Epithelial cell of esophagus (primary cell): ENCODE measurements around the gene JAK1.
"Not testable (repeated sequence)": the region's sequence is repeated elsewhere in the genome, so short reads cannot be mapped to it uniquely, and the experiment has no call there.

Experiments used
- DNase-seq: peaks from one replicate; pipeline ENCODE4 v3.0.0; 2010; ENCODE audit warnings: low read depth
- H3K4me3 ChIP-seq: 2 replicates; pipeline ENCODE4 v1.5.1; 2011; ENCODE audit warnings: mild to moderate bottlenecking, low read length, control low read depth
- CTCF ChIP-seq: IDR thresholded peaks from 2 replicates; pipeline ENCODE4 v1.5.1; 2011; ENCODE audit warnings: low read depth, mild to moderate bottlenecking, low read length, control low read depth, inconsistent platforms; ENCODE audit not compliant: insufficient read depth; ENCODE audit errors: missing control alignments

Gene JAK1

DNA sequence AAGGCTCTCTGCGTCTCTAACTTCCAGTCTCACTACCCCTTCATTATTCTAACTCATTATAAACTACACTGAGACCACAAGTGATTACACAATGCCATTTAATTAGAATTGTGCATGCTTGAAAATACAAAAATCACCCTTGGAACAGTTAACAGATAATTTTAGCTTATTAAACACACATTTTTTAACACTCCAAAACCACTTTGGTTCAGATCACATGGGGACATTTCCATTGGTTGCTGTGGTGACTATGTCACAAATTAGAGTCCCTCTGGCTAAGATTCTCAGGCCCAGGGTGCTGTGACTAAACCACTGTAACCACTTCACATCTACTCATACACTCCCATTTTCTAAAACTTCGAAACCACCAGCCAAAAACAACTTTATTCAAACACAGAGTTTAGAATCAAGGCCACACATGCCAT is 43.0 kb downstream of the JAK1 start:
- DNase-seq = no peak
- TF ChIP-seq CTCF = no peak
- H3K4me3 ChIP-seq = no peak overlapping the region

GRCh38 chr1:64922336-64922735 is 44.0 kb downstream of the JAK1 start:
- DNase-seq = no peak
- TF ChIP-seq CTCF = no peak
- H3K4me3 ChIP-seq = no peak overlapping the region

DNA sequence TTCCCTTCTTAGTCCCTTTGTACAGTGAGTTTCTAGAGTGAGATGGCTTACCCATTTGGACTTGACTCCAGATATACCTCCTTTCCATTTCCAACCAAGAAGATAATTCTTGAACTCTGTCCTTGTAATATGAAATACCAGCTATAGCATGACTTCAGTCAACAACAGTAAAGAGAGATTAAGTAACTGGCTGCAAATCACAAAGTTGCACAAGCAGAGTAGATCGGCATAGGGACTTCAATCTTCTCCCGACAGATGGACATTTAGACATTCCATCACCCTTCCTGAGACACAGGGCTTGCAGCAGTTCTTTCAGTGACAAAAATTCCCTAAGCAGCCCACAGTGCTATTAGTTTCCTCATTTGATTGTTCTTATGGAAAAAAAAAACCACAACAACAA is 44.6 kb downstream of the JAK1 start:
- TF ChIP-seq CTCF = no peak

DNA sequence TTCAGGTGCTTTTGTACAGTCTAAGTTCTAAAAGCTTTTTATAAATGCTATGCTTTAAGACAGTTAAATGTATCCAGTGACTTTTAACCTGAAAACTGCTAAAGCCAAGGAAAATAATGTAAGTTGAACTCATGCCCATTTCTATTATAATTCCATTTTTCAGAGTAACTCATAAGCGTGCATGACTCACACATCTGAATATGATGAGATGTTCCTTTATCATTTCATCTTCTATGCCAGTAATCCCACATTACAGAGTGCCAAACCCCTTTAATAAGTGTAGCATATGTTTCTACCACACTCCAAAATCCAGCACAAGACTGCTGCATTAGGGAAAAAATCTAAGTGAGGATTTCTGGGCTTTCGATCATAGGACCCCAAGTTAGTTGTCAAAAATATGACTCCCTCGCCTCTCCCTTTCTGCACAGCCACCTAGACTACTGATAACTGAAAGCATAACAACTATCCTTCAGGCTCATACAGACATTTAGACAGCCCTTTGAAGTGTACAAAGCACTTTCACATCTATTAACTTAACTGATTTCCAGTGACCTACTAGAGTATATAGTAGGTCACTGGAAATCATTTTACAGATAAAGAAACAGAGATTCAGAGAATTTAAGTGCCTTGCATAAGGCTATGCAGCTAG is 45.3 kb downstream of the JAK1 start:
- TF ChIP-seq CTCF = no peak
- DNase-seq = peak; percentile 51
- no peak overlapping the region for H3K4me3 ChIP-seq

More for the DNA sequence above, 44.6 kb downstream of the JAK1 start:
- DNase-seq = no peak
- H3K4me3 ChIP-seq = no peak overlapping the region

- not testable (repeated sequence) for DNase-seq, H3K4me3 ChIP-seq
Observed at GRCh38 chr1:64919120-64919519, 47.2 kb downstream of the JAK1 start.

- DNase-seq = no peak
- H3K4me3 ChIP-seq = no peak overlapping the region
- no peak for TF ChIP-seq CTCF
Observed at GRCh38 chr1:64917907-64918306, 48.4 kb downstream of the JAK1 start.

DNA sequence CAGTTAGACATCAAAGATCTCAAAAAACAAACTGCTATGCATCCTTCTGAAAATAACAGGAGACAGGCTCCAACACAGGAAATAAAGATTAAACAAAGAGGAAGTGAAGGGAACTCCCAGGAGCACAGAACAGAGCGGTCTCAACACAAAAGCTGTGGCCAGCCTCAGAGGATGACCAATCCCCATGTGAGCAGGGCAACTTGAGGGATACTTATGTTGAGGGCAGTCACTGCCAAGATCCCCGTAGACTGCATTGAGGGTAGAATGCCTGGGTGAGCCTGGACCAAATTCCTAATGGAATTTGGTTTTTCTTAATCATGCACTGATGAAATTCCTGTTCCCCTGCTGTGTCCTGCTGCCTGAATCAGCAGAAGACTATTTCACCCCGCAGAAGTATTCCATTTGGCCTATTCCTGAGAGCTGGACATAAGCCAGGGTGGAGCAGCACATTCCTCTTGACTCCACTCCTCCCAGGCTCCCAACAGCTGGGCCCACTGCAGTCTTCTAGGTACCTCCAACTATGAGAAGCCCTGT is 49.0 kb downstream of the JAK1 start:
- DNase-seq = peak; percentile 89
- no peak overlapping the region for H3K4me3 ChIP-seq
- TF ChIP-seq CTCF = no peak
